DMS114 treated with DMSO at 0.1 percent for 48 hours (cell line): ENCODE results near the gene SLC47A2.

ENCODE experiments used
- DNase-seq: peaks from one replicate; lab custom pipeline; 2025; ENCODE audit not compliant: unreplicated experiment; lab: John Stamatoyannopoulos, UW

SLC47A2 gene

GRCh38 chr17:19728084-19728495, 11.7 kb upstream of the SLC47A2 start:
- DNase-seq, result no peak

DNA sequence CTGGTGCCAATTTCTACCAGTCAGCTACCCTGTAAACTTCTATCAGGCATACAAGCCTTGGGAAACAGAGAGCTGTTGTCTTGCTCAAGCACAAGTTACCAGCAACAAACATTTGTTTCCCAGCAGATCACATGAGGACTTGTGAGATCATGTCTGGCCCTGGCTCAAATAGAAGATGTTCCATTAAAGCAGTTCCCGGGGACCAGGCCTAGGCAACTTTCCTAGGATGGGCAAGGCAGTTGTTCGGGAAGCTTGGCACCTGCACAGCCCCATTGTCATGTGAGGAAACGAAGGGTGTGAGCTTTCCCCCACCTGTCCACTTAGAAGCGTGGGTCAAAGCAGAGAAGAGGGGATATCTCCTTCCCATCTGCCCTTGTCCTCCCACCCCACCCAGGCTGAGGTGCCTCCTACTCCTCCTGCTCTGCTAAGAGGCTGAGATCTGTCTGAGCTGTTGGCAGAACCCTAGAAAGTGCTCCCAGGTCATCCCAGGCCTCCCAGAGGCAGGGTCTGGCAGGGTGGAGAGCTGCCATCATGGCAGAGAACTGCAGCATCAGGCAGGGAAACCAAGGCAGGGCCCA, 11.2 kb upstream of the SLC47A2 start:
- no peak for DNase-seq

- no peak for DNase-seq
These were observed 10.4 kb upstream of the SLC47A2 start for GRCh38 chr17:19726631-19727376.

DNA sequence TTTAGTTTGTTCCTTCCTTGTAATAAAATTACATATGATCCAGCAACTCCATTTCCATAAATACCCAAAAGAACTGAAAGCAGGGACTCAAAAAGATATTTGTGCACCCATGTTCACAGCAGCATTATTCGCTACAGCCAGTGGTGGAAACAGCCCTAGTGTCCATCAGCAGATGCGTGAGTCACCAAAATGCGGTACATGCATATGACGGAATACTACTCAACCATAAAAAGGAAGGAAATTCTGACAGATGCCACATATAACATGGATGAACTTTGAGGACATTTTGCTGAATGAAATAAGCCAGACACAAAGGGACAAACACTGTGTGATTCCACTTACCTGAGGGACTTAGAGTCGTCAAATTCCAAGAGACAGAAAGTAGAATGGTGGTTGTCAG, 9.1 kb upstream of the SLC47A2 start:
- no peak for DNase-seq

GRCh38 chr17:19724501-19725420, 8.4 kb upstream of the SLC47A2 start:
- DNase-seq, result no peak

DNA sequence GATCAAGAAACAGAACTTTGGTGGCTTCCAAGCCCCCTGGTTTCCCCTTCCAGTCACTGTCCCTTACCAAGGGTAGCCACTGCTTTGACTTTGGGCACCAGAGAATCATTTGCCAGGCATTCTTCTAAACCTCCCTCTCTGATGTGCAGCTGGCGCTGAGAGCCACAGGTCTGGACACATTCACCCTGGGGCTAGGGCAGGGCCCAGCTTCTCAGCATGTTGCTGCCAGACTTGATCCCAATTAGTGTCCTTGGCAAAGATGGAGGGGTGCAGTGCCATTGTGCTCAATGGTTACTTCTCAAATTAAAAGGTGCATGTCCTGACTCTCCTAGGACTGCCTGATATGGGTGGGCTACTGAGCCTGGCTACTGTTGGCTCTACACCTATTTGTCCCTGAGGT, 7.6 kb upstream of the SLC47A2 start:
- DNase-seq, result no peak

DNA sequence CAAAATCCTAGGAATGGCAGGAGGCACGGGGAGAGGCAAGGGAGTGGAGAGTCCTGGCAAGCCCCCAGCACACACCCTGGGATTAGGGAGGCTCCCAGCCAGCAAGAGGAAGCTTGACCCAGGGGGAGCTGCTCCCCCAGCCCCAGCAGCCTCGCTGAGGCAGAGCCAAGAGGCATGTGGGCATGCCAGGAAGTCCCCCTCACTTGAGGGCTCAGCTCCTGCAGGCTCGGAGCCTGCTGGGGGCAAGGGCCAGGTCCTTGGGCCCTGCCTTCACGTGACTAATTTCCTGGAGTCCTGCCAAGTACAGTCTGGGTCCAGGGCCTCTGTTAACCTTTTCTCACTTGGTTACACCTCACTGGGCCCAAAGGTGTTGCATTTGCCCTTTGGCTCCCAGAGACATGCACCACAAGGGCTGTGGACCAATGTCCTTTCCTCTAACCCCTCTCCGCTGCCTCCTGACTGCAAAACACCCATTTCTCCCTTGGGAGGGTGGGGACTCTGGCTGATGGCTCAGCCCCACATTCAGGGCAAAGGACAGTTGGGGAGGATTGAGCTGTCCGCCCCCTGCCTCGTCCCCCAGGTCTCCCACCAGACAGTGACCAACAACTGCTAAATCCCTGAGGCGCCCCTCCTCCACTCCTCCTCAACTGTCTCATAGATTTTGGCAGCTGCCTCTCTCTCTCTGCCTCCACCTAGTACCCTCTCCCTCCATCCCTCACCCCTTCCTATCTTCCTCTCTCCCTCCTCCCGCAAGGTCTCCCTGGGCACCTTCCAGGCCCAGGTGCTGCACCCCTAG, 4.4 kb upstream of the SLC47A2 start:
- no peak for DNase-seq

DNA sequence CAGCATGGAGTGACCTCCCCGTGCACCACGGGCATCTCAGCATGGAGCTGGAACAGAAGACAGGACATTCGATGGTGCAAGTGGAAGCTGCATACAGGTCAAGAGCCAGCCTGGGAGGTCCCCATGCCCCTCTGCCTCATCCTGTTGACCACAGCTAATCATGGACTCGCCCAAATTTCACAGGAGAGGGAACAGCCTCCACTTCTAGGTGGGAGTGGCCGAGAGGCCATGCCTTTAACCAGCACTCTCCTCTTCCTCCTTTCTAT, 3.8 kb upstream of the SLC47A2 start:
- no peak for DNase-seq

DNA sequence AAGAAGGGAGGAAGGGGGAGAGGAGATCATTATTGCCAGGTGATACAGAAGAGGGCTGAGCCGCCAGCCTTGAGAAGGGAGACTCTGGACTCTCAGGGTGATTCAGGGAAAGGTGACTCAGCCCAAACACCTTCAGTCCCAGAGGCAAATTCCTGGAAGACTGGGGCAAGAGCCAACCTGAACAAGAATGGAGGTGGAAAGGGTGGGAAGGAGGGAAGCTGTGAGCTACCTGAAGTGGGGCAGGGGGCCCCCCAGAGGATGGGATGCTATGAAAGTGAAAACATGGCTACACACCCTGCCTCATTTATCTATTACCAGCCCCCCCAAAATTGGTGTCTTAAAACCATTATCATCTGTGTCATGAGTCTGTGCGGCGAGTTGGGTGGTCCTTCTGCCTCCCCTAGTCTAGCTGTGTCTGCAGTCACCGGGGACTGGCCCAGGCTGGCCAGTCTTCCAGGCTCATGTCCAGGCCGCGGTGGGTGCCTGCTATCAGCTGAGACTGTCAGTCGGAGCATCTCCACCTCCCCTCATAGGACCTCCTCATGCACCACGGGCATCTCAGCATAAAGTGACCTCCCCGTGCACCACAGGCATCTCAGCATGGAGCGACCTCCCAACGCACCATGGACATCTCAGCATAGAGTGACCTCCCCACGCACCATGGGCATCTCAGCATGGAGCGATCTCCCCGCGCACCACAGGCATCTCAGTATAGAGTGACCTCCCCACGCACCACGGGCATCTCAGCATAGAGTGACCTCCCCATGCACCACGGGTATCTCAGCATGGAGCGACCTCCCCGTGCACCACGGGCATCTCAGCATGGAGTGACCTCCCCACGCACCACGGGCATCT, 3.2 kb upstream of the SLC47A2 start:
- DNase-seq, result no peak

DNA sequence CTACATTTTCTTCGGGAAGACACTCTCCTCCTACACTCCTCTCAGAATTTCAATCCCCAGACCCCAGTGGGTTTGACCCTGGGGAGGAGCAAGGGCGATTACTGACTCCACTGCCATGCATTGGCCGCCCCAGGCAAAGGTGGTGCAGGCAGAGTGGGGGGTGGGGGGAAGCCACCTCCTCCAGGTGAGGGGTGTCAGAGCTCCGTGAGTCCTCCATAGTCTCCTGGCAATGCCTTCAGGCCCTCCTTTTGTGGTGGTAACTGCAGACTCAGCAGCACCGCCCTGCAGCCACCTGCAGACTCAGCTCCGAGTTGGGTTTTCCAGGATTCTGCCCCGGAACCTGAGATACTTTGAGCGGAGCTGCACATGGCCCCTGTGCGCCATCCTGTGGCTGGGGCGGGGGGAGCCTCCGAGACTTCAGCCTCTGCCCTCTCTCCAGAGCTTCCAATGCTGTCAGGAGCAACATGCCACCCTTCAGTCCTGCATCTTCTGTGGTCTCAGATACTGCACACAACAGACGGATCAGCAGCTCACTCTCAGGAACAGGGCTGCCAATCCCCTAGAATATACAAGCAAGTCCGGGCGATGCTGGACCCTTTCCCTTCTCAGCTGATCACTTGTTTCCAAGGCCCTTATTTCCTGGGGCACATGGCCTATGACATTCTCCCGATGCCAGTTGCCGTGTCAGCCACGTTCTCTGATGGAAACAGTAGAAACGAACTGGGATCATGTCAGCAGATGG, 2.4 kb upstream of the SLC47A2 start:
- DNase-seq, result no peak

DNA sequence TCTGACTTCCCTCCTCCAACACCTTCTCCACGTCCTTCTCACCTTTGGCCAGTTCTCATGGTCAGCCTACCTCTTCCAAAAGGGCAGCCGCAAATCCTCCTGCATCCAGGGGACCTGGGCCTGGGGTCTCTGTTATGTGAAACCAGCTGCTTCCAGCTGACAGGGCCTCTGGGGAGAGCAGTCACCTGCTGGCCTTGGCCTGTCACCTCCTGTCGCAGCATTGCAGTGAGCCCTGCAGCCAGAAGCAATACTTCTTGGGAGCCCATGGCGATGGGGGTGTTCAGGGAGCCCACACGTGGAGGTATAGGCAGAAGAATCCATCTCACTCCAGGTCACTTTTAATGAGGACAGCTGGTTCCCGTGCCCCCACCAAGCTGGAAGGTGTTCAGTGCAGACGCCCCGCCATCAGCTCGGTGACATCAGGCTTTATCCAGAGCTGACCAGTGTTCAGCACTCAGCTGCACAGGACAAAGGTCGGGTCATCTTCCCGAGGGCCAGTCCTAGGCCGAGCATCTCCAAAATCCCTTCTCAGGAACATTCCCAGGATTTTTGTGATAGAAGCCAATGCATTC, 1.7 kb upstream of the SLC47A2 start:
- no peak for DNase-seq

- DNase-seq, result no peak
These were observed 1.1 kb upstream of the SLC47A2 start for GRCh38 chr17:19717411-19717908.

GRCh38 chr17:19717031-19717360, 612 bp upstream of the SLC47A2 start:
- DNase-seq, result no peak

DNA sequence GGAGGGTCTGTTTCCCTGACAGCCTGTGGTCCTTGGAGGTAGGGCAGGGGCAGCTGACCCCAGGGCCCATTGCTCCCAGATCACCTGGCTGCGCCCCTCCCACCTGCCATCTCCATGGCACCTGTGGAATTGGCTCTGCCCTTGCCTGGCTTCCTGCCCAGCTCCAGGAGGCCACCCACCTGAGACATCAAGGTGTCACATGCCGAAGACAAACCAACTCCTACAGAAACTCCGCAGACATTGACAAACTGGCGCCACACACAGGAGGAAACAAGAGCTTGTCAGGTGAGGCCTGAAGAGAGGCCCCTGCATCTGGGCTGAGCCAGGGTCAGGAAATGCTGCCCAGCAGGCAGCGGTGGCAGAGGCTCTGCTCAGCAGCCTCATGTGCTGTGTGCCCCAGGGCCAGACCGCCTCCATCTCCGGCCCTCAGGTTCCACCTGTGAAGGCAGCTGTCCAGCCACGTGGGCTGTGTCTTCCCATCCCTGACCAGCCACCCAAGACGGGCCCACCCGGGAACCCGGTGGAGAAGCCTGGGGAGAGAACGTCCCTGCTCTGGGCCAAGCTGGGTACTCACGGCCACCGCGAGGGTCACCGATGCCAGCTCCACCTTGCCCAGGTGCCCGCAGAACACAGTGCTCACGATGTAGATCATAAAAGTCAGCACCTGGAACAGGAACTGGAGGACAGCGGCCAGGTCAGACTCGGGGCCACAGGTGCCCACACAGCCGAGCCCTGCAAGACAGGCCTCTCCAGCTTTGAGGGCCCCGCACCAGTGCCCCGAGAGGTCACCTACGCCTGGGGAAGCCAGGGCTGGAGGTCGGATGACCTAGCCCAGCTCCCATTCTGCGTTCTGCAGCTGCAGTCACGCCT, 1.6 kb downstream of the SLC47A2 start:
- DNase-seq, result no peak

GRCh38 chr17:19713901-19714361, 2.5 kb downstream of the SLC47A2 start:
- no peak for DNase-seq

- DNase-seq, result no peak
These were observed 2.9 kb downstream of the SLC47A2 start for GRCh38 chr17:19713462-19713861.

- no peak for DNase-seq
These were observed 3.9 kb downstream of the SLC47A2 start for GRCh38 chr17:19712436-19713004.

- no peak for DNase-seq
These were observed 6.5 kb downstream of the SLC47A2 start for GRCh38 chr17:19709841-19710240.
